ENCODE measurements around the gene GPI.
"Not testable (repeated sequence)": the region's sequence is repeated elsewhere in the genome, so short reads cannot be mapped to it uniquely, and the experiment has no call there.

The GPI gene

DNA sequence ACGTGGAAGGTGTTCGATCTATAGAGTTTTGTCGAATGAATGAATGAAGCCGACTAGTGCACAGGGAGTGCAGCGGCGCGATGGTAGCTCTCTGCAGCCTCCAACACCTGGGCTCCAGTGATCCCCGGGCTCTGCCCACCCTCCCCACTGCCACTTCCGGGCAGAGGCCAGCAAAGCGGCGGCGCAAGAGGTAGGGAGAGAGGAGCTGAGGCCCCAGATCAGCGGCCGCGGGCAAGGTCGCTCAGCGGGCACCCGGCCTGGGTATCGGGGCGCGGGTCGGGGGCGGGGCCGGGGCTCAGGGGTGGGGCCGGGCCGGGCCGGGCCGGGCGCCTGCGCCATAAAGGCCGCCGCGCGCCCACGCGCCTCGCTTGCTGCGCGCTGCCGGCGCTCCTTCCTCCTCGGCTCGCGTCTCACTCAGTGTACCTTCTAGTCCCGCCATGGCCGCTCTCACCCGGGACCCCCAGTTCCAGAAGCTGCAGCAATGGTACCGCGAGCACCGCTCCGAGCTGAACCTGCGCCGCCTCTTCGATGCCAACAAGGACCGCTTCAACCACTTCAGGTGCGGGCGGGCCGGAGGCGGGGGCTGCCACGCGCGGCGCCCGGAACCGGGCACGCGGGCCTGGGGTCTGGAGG, at the start of gene GPI:
GPI (plus strand) TSS at position 367 of the 633 bp plus-strand sequence; CDS start at position 438, 71 bp downstream.
- no peak for FAIRE-seq

- FAIRE-seq, result no peak
Observed at GRCh38 chr19:34316247-34316646, 48.7 kb upstream of the GPI start.

DNA sequence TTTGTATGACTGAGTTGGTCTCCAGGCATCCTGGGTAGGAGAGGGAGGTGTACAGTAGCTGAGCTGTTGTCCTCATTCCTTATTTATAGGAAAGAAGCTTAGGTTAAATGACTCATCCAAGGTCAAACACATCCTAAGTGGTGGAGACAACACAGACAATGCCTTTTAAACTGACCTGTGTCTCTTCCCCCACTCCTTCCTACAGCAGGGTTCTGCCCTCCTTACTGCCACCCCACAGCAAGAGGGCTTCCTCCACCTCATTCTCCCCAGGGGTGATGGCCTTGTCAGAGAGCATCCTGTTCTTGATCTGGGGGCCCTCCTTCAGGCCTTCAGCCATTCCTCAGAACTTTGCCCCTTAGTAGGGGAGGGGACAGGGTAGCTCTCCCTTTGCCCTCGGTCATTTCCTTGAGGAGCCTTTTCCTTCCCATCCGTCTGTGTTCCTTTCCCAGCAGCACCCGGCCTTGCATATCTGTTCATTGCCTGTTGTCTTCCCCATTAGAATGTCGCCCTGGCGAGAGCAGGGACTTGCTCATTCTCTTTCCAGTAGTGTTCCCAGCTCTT, 48.2 kb upstream of the GPI start:
- no peak for FAIRE-seq

GRCh38 chr19:34317311-34317927, 47.6 kb upstream of the GPI start:
- FAIRE-seq, result no peak

DNA sequence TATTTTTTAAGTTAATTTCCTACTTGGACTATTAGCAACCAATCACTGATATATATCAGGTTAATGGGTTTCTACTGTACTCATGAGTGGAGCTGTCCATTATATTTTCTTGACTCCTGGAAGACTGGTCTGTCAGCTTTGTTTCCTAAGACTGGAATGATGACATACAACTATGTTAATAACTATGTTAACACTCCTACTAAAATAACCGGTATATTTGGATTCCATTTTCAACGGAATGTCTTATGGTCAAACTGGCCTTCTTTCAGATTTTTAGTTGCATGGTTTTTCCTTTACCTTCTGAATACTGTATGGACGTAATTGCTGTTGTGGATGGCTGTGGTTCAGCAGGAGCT, 45.8 kb upstream of the GPI start:
- no peak for FAIRE-seq

DNA sequence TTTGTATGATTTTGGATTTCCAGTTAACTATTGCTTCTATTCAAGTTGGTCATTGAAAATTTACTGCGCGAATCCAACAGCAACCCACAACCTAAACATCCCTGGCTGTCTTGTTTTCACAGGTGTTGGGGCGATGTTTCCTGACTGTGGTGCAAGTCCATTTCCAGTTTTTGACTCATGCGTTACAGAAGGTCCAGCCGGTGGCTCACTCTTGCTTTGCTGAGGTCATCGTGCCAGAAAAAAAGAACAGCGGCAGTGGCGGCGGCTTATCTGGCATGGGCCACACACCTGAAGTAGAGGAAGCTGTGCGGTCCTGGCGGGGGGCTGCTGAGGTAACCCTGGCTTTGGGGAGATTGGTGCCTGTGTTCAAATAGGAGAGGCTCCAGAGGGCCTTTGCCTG, 45.2 kb upstream of the GPI start:
- no peak for FAIRE-seq

DNA sequence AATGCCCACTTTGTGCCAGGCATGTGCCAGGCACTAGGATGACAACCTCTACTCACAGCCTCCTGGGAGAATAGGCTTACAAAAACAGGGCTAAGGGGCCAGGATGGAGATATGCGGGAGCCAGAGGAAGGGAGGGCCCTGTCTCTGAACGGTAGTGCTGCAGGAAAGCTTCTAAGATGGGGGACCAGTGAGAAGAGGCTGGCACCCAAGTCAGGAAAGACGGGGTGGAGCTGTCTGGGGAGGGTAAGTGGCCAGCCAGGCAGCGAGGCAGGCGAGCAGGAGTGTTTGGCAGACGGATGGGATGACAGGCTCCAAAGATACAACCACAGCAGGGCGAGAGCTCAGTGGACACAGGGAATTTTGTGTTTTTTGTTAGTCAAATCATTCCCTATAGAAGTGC, 44.7 kb upstream of the GPI start:
- no peak for FAIRE-seq

- FAIRE-seq, result no peak
Observed at GRCh38 chr19:34321735-34322134, 43.3 kb upstream of the GPI start.

DNA sequence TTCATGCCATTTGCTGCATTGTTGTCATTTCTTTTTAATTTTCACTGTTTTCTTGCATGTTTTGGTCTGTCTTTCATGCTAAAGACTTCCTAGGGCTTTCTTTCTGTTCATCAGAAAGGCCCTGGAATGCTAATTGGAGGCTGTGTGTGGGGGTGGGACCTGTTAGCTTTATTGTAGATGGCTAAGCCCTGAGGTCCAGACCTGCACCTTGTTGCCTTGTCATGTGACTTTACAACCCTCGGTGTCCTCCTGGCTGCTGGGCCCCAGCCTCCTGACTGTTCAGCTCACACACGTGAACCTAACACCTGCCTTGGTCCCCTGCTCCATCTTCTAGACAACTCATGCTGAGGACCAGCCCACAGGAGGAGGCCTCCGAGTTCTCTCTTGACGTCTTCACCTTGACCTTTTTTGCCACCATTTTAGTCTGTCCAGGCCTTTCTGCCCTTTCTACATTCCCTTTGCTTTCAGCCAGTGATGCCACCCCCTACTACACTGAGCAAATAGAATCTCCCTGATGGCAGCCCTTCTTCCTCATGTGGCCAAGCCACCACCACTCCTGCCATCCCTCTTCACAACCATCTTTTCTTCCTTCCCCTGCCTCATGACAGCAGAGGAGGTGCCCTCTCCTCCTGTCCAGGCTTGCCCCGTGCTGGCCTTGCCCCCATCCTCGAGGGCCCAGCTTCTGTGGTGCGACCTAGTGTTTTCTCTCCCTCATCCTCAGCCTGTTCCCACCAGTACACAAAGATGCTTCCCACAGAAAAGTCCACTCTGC, 41.4 kb upstream of the GPI start:
- FAIRE-seq, result no peak

GRCh38 chr19:34324320-34324719, 40.7 kb upstream of the GPI start:
- FAIRE-seq, result no peak

DNA sequence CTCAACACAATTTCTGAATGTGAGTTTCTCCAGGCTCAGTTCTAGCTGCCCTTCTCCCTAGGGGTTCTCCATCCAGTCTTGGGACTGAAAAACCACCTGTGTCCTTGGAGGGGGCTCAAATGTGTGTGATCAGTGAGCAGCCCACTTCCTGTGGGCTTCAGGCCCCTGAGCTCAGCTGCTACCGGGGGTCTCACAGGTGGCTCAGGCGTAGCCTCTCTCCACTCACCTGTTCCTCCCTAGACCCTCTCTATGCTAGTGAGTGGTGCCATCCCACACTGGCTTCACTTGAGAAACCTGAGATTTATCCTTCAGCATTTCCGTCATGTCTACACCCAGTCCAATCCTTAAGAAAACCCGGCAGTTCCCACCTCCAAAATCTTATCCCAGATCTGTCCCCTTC, 39.8 kb upstream of the GPI start:
- no peak for FAIRE-seq

DNA sequence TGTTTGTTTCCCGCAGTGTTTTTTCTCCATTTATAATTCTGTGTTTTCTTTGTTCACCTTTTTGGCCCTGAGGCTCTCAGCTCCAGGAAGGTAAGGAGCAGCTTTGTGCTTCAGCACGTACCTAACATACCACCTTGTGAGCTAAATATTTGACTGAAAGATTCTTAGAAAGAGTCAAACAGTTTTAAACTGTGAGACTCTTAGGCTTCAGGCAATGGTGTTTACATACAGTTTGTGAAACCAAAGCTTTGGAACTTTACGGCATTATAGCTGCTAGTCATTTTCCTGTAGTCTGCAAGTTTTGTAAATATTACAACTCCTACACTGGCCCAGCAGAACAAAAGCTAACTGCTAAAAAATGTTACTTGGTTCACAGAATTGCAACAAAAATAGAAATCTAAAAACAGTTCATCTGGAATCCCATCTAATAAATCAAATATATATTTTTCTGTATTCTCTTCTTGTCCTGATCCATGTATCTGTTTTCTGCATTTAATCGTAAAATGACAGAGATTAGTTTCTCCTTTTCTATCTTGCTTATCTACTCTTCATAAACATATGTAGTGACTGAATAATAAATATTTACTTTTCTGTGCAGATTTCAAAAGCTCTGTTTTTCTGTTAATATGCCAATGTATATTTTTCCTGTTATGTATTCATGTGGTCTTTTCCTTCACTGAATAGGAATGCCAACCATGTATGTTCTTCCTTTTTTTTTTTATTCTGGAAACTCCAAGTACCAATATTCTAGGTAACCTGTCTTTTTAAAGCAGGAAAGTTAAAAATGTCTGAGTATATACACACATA, 38.8 kb upstream of the GPI start:
- no peak for FAIRE-seq

GRCh38 chr19:34327851-34328250, 37.1 kb upstream of the GPI start:
- no peak for FAIRE-seq

GRCh38 chr19:34328982-34329381, 36.0 kb upstream of the GPI start:
- FAIRE-seq, result no peak

- no peak for FAIRE-seq
Observed at GRCh38 chr19:34330116-34330515, 34.9 kb upstream of the GPI start.

- not testable (repeated sequence) for FAIRE-seq
Observed at GRCh38 chr19:34330596-34330995, 34.4 kb upstream of the GPI start.

DNA sequence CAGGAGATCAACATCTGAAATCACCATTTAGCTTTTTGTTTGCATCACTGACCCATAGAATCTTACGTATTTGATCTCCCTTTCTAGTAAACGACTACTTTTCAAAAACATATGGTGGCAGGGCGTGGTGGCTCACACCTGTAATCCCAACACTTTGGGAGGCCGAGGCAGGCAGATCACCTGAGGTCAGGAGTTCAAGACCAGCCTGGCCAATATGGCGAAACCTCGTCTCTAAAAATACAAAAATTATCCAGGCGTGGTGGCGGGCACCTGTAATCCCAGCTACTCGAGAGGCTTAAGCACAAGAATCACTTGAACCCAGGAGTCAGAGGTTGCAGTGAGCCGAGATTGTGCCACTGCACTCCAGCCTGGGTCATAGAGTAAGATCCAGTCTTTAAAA, 33.4 kb upstream of the GPI start:
- not testable (repeated sequence) for FAIRE-seq

GRCh38 chr19:34332027-34332760, 32.8 kb upstream of the GPI start:
- no peak for FAIRE-seq

GRCh38 chr19:34335914-34336313, 29.1 kb upstream of the GPI start:
- no peak for FAIRE-seq

DNA sequence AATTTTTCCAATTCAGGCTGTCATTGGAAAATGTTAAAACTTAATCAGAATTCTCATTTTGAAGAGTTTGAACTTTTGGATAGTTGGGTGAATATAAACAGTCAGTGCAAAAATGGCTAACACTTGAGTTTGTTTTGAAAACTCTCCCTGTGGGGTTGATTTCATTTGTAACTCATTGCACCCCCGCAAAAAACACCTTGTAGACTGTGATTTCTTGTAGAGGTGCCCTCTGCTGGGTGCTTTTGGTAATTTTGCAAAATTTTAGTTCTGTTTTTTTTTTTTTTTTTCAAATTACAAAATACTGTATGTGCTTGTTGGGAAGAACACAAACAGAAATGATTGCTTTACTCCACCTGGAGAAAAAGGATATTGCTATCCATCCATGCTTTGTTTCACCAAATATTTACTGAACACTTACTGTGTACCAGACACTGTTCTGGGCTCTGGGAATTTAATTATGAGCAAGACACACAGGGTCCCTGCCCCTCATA, 28.2 kb upstream of the GPI start:
- peak; percentile 15 for FAIRE-seq

DNA sequence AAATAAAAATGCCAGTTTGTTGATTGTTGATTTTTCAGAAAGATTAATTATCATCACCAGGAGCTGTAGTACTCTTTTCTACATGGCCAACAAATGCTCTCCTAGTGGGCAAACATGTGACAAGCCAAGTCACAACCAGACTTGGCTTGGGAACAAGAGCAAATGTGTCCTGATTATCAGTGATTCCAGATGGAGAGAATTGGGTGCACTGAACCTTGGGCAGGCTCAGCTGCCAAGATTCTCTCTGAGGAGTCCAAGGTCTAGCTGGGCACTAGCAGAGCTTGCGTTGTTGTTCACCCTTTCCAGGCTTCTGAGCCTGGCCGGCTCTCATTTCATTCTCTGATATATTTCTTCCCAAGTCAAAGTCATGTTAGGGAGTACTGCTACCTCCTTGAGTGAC, 27.3 kb upstream of the GPI start:
- no peak for FAIRE-seq

All from TTC549 (cell line).